K562 (cell line): ENCODE measurements around the gene MAP9.

Source experiments
- CREB1 ChIP-seq, 2 experiments: sonication (generic) in 1 of 2; formaldehyde crosslinking in 1 of 2; IDR thresholded peaks; 2 replicates each; pipeline versions ENCODE4 v1.6.1 to v1.8.0; 2012 to 2022; ENCODE audit warnings: inconsistent platforms in 1 of 2, mild to moderate bottlenecking in 1 of 2, missing genetic modification reagents in 1 of 2, moderate library complexity in 1 of 2
- FOXM1 ChIP-seq, 2 experiments: fragments of 450-650 bp in 1 of 2; sonication (generic) in 1 of 2; formaldehyde crosslinking in 1 of 2; IDR thresholded peaks; 2 replicates each; pipeline versions ENCODE4 v1.6.1 to v1.9.0; 2017 to 2022; ENCODE audit warnings: low read depth in 2 of 2, mild to moderate bottlenecking in 2 of 2, missing genetic modification reagents in 1 of 2, moderate library complexity in 1 of 2
- KLF1 ChIP-seq: fragments of 450-650 bp; IDR thresholded peaks from 2 replicates; pipeline ENCODE4 v1.6.1; 2016; ENCODE audit warnings: missing genetic modification characterization, missing compliant biosample characterization
- NFXL1 ChIP-seq: fragments of 450-650 bp; formaldehyde crosslinking; IDR thresholded peaks from 2 replicates; pipeline ENCODE4 v1.4.0; 2021; ENCODE audit warnings: mild to moderate bottlenecking
- NFYB ChIP-seq: IDR thresholded peaks from 2 replicates; pipeline ENCODE4 v1.6.1; 2011; ENCODE audit warnings: mild to moderate bottlenecking, moderate library complexity; ENCODE audit not compliant: insufficient read length; ENCODE audit errors: extremely low read depth
- TAF1 ChIP-seq: IDR thresholded peaks from 2 replicates; pipeline ENCODE4 v1.6.1; 2011; ENCODE audit warnings: mild to moderate bottlenecking, low read length, moderate library complexity; ENCODE audit not compliant: insufficient read depth, control insufficient read depth, severe bottlenecking; ENCODE audit errors: extremely low read depth
- WHSC1 ChIP-seq: IDR thresholded peaks from one replicate; pipeline ENCODE4 v1.6.1; 2012; ENCODE audit warnings: low read length, control low read depth, inconsistent platforms
- ZFX ChIP-seq: sonication (generic); formaldehyde crosslinking; IDR thresholded peaks from 2 replicates; pipeline ENCODE4 v1.8.0; 2022; ENCODE audit warnings: mild to moderate bottlenecking, missing genetic modification reagents, moderate library complexity
- ZNF232 ChIP-seq: sonication (generic); formaldehyde crosslinking; IDR thresholded peaks from 2 replicates; pipeline ENCODE4 v1.8.0; 2022; ENCODE audit warnings: mild to moderate bottlenecking, missing genetic modification reagents
- ZNF274 ChIP-seq: IDR thresholded peaks from 2 replicates; pipeline ENCODE4 v1.6.1; 2011; ENCODE audit warnings: low read depth, mild to moderate bottlenecking, low read length, moderate library complexity, borderline replicate concordance
- TF ChIP-seq, protein P1 (sequence below): fragments of 250-450 bp; sonication (Bioruptor Pico); IDR thresholded peaks from 2 replicates; pipeline ENCODE4 v1.8.0; 2022; ENCODE audit warnings: inconsistent platforms, mild to moderate bottlenecking, moderate library complexity, borderline replicate concordance
- TF ChIP-seq, protein P2 (sequence below): sonication (generic); formaldehyde crosslinking; IDR thresholded peaks from 2 replicates; pipeline ENCODE4 v1.8.1; 2022; ENCODE audit warnings: missing genetic modification reagents
- TF ChIP-seq, protein P3 (sequence below), 3 experiments: IDR thresholded peaks in 2 of 3; conservative IDR thresholded peaks in 1 of 3; 2 replicates each; pipeline ENCODE4 v1.5.1; 2011 to 2012; ENCODE audit warnings: low read length in 3 of 3, mild to moderate bottlenecking in 3 of 3, control low read depth in 2 of 3, improper control_type of control experiment in 1 of 3, inconsistent platforms in 1 of 3, low read depth in 1 of 3, mixed read lengths in 1 of 3, moderate library complexity in 1 of 3; ENCODE audit not compliant: insufficient read depth in 2 of 3
- TF ChIP-seq, protein P4 (sequence below): sonication (generic); formaldehyde crosslinking; IDR thresholded peaks from 2 replicates; pipeline ENCODE4 v1.8.1; 2022; ENCODE audit warnings: missing genetic modification reagents

DNA sequence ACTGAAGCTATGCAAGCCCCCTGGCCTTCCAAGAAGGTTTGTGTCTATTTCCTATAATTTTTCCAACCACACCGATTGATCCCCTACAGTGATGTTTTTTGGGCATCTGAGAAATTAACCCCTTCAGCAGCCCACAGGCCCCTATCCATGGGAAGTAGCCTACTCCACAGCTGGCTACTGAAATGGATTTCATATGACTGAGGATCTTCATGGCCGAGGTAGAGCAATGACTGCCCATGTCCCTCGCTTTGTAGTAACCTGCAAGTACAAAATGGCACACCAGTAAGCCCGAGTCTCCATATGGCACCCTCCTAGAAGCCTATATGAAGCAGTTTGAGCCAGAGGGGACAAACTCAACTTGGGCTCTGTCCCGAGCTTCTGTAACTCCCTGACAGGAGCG is 36.8 kb downstream of the MAP9 start:
- TF ChIP-seq, protein P1, sequence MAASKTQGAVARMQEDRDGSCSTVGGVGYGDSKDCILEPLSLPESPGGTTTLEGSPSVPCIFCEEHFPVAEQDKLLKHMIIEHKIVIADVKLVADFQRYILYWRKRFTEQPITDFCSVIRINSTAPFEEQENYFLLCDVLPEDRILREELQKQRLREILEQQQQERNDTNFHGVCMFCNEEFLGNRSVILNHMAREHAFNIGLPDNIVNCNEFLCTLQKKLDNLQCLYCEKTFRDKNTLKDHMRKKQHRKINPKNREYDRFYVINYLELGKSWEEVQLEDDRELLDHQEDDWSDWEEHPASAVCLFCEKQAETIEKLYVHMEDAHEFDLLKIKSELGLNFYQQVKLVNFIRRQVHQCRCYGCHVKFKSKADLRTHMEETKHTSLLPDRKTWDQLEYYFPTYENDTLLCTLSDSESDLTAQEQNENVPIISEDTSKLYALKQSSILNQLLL (CRISPR knock-in tag) = no peak
- no peak for TF ChIP-seq TAF1
- TF ChIP-seq, protein P2, sequence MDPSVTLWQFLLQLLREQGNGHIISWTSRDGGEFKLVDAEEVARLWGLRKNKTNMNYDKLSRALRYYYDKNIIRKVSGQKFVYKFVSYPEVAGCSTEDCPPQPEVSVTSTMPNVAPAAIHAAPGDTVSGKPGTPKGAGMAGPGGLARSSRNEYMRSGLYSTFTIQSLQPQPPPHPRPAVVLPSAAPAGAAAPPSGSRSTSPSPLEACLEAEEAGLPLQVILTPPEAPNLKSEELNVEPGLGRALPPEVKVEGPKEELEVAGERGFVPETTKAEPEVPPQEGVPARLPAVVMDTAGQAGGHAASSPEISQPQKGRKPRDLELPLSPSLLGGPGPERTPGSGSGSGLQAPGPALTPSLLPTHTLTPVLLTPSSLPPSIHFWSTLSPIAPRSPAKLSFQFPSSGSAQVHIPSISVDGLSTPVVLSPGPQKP (CRISPR knock-in tag) = no peak
- no peak for TF ChIP-seq WHSC1
- TF ChIP-seq, protein P3, sequence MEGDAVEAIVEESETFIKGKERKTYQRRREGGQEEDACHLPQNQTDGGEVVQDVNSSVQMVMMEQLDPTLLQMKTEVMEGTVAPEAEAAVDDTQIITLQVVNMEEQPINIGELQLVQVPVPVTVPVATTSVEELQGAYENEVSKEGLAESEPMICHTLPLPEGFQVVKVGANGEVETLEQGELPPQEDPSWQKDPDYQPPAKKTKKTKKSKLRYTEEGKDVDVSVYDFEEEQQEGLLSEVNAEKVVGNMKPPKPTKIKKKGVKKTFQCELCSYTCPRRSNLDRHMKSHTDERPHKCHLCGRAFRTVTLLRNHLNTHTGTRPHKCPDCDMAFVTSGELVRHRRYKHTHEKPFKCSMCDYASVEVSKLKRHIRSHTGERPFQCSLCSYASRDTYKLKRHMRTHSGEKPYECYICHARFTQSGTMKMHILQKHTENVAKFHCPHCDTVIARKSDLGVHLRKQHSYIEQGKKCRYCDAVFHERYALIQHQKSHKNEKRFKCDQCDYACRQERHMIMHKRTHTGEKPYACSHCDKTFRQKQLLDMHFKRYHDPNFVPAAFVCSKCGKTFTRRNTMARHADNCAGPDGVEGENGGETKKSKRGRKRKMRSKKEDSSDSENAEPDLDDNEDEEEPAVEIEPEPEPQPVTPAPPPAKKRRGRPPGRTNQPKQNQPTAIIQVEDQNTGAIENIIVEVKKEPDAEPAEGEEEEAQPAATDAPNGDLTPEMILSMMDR (IDR thresholded peaks at IDR 0.05 in 2 of 3, conservative IDR thresholded peaks at IDR 0.05 in 1 of 3; ENCODE audit: insufficient read depth in 2 of 3, low read depth in 1 of 3, low read length in 3 of 3) = no peak
- no peak for TF ChIP-seq NFYB
- TF ChIP-seq CREB1 (IDR thresholded peaks at IDR 0.05) = no peak
- TF ChIP-seq CREB1 (CRISPR knock-in tag; IDR thresholded peaks at IDR 0.05) = no peak
- no peak for TF ChIP-seq NFXL1 (CRISPR knock-in tag)
- no peak for TF ChIP-seq FOXM1 (IDR thresholded peaks at IDR 0.05; ENCODE audit: low read depth)
- no peak for TF ChIP-seq FOXM1 (CRISPR knock-in tag; IDR thresholded peaks at IDR 0.05; ENCODE audit: low read depth)
- no peak for TF ChIP-seq KLF1
- TF ChIP-seq ZNF274 = no peak
- no peak for TF ChIP-seq ZFX
- TF ChIP-seq, protein P4, sequence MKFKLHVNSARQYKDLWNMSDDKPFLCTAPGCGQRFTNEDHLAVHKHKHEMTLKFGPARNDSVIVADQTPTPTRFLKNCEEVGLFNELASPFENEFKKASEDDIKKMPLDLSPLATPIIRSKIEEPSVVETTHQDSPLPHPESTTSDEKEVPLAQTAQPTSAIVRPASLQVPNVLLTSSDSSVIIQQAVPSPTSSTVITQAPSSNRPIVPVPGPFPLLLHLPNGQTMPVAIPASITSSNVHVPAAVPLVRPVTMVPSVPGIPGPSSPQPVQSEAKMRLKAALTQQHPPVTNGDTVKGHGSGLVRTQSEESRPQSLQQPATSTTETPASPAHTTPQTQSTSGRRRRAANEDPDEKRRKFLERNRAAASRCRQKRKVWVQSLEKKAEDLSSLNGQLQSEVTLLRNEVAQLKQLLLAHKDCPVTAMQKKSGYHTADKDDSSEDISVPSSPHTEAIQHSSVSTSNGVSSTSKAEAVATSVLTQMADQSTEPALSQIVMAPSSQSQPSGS = no peak
- no peak for TF ChIP-seq ZNF232 (CRISPR knock-in tag)
